Right renal pelvis (tissue), 4 donors: ENCODE measurements around the gene PTCH2. TPM values are rescaled to one million over a fixed set of nuclear protein-coding genes. Genes with fewer than 3 reads are reported as not detected.
A peak's percentile ranks its signal among the peaks of the same experiment; 100 is the strongest.

ENCODE experiments used
- DNase-seq, 4 donors: peaks; one replicate each; pipeline ENCODE4 v3.0.0-alpha.2; 2013; ENCODE audit warnings: low read depth in 4 of 4, low spot score in 3 of 4, missing footprints in 1 of 4
- polyA plus RNA-seq, 4 donors: library from polyadenylated mRNA; unstranded; fragments of 120-200 nt; gene quantifications; one replicate each; pipeline ENCODE4 v1.2.1, GENCODE V29; 2013; ENCODE audit not compliant: insufficient read length in 4 of 4

PTCH2 gene, protein sequence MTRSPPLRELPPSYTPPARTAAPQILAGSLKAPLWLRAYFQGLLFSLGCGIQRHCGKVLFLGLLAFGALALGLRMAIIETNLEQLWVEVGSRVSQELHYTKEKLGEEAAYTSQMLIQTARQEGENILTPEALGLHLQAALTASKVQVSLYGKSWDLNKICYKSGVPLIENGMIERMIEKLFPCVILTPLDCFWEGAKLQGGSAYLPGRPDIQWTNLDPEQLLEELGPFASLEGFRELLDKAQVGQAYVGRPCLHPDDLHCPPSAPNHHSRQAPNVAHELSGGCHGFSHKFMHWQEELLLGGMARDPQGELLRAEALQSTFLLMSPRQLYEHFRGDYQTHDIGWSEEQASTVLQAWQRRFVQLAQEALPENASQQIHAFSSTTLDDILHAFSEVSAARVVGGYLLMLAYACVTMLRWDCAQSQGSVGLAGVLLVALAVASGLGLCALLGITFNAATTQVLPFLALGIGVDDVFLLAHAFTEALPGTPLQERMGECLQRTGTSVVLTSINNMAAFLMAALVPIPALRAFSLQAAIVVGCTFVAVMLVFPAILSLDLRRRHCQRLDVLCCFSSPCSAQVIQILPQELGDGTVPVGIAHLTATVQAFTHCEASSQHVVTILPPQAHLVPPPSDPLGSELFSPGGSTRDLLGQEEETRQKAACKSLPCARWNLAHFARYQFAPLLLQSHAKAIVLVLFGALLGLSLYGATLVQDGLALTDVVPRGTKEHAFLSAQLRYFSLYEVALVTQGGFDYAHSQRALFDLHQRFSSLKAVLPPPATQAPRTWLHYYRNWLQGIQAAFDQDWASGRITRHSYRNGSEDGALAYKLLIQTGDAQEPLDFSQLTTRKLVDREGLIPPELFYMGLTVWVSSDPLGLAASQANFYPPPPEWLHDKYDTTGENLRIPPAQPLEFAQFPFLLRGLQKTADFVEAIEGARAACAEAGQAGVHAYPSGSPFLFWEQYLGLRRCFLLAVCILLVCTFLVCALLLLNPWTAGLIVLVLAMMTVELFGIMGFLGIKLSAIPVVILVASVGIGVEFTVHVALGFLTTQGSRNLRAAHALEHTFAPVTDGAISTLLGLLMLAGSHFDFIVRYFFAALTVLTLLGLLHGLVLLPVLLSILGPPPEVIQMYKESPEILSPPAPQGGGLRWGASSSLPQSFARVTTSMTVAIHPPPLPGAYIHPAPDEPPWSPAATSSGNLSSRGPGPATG
- 1 to 10 TPM; 4.5 to 6.2 (median 5.0) TPM for polyA plus RNA-seq

DNA sequence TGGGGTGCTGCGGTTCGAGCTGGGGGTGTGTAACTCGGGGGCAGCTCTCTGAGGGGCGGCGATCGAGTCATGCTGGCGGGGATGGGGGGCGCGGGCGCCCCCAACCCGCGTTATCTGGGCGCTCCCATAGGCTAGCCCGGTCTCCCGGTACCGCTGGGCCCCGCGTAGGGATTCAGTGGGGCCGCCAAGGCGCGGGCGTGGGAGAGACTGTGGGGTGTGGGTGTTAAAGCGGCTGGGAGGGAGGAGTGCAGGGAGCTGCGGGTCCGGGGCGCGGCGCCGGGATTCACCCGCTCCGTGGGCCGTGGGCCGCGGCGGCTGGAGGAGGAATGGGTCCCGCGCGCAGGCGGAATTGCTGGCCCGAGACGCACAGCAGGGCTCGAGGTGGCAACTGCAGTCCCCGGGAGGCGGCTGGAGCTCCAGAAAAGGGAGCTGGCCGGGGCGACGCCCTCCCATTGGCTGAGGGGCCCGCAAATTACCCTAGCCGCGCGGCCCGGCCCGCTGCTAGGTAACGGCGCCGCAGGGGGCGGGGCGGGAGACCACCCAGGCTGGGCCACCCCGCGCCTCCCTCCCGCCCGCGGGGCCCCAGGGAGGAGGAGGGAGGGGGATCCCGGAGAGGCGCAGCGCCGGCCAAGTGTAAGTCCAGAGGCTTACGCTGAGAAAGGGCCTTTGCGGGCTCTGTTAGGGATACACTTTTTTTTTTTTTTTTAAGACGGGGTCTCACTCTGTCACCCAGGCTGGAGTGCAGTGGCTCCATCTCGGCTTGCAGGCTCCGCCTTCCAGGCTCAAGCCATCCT lies at the start of gene PTCH2:
Gene PTCH2 (minus strand): TSS at position 392 of the 794 bp plus-strand sequence. CDS start 321 bp downstream, at position 71.
- DNase-seq: peak; percentile 77 to 84 (median 81)

DNA sequence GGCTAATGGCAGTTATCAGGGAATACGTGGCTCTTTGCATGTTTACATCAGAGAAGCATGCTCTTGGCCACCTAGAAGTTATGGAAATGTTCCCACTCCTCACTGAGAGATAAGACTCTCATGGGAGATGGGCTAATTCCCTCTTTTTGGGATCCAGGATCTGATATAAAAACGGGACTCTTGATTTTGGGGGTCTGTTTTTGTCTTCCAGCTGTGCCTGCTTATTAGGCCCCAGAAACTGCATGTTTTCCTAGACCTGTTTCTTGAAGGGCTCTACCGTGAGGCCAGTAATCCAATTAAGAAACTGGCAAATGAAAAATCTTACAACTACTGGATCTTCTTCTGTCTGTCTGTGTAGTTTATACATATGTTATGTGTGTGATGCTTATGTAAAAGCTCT lies 47.0 kb upstream of the PTCH2 start:
- DNase-seq: no peak

DNA sequence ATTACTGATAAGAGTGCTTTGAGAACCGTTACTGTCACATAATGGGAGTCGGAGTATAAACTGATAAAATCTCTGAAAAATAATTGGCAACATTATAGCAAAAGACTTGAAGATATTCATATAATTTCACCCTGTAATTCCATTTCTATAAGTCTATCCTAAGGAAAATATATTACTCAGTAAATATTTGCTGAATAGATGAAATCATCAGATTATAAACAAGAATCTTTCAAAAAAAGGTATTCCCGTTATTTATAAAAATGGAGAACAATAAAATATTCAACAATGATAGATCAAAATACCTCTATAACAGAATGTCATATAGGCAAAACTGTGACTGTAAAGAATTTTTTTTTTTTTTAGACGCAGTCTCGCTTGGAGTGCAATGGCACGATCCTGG lies 42.4 kb upstream of the PTCH2 start:
- no peak for DNase-seq

DNA sequence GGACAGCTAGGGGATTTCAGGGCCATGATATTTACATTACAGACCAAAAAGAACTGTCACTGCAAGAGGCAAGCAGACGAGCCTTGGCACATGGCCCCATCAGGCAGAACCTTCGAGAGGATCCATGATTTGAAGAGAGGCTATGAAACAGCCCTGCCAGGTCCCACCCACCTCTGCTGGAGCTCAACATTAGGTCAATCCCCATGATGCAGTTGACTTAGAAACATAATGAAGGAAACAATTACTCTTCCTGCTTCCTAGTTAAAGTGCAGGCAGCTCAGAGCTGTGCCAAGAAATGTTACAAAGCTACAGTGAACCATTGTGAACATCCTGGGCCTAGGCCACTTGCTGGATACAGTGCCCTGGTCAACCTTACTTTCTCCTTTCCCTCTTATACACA lies 41.7 kb upstream of the PTCH2 start:
- no peak for DNase-seq

DNA sequence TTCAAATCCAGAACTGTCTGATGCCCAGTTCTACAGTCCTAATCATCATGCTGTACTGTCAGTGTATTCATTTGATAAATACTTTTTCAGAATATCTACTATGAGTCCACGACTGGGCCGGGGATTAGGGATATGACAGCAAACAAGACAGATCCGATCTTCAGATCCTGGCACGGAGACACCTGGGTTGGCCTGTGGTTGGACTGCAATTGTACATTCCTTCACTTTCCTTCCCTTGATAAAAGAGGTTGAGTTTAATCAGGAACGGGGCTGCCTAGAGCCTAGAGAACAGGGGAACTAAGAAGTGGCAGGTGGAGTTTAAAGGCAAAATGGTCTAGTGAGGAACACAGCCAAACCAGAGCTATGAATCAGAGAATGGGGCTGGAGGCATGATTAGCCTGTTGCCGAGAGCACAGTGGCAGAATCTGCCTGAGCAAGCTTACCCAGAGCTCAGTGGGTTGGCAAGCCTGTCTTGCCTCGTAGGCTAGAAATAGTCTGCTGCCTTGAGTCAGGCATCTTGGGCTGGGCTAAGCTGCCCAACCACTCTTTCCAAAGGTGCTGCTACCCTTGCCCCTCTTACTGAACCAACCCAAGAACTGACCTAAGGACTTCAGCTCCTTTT lies 38.1 kb upstream of the PTCH2 start:
- no peak for DNase-seq

DNA sequence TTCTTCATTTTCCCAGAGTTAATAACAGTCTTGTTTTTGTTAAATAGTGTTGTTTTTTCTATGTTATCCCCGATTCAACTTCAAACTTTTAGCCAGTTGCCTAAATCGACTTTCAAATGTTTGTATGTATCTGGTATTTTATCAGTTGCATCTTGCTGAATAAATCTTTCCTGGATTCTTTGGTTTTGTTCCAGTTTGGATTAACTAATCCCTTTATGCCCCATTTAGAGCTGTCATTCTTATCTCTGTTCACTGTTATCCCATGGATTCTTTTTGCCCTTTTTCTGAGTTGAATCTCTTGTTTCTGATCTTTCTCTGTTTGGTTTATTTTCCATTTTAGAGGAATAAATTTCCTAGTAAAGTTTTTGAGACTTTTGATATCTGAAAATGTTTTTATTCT lies 31.1 kb upstream of the PTCH2 start:
- DNase-seq: no peak

DNA sequence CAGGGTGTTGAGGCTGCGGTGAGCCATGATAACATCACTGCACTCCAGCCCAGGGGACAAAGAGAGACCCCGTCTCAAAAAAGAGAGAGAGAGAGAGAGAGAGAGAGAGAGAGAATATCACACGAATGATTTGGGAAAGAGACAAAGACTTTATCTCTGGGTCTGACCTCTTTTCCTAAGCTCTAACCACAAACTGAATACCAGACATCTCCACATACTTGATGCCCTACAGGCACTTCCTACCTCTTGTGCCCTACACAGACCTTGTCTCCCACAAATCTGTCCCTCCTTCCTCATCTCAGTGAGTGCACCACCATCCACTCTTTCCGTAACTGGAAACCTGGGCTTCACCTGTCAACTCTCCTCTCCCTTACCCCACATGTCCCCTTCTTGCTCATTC lies 27.0 kb upstream of the PTCH2 start:
- no peak for DNase-seq

DNA sequence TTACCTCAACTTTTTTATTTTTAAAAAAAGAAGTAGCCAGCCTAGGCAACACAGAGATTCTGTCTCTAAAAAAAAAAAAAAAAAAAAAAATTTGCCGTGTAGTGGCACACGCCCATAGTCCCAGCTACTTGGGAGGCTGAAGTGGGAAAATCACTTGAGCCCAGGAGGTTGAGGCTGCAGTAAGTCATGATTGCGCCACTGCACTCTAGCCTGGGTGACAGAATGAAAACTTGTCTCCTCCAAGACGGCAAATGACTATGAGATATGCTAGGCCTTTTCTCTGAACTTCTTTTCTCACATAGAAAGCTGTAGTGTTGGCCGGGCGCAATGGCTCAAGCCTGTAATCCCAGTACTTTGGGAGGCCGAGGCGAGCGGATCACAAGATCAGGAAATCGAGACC lies 24.7 kb upstream of the PTCH2 start:
- no peak for DNase-seq

DNA sequence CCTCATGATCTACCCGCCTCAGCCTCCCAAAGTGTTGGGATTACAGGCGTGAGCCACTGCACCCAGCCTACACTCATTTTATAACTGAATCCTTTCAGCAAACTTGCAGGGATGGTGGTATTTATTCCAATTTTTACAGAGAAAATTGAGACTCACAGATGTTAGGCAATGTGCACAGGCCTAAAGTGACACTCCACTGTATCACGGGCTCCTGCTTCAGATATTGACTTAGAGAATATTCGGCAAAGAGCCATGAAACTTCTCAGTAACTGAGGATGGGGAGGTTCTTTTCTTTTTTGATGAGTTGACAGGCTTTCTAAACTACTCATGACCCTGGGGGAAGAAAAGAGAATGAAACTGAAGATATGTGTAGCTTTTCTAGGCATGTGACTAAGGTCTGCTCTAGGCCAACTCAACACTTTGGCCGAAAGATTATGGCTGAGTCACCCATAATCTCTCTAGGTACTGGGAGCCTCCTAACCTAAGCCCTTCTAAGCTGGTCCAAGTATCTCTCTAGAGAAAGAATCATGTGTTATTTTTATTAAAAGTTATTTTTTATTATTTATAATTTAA lies 19.9 kb upstream of the PTCH2 start:
- no peak for DNase-seq

DNA sequence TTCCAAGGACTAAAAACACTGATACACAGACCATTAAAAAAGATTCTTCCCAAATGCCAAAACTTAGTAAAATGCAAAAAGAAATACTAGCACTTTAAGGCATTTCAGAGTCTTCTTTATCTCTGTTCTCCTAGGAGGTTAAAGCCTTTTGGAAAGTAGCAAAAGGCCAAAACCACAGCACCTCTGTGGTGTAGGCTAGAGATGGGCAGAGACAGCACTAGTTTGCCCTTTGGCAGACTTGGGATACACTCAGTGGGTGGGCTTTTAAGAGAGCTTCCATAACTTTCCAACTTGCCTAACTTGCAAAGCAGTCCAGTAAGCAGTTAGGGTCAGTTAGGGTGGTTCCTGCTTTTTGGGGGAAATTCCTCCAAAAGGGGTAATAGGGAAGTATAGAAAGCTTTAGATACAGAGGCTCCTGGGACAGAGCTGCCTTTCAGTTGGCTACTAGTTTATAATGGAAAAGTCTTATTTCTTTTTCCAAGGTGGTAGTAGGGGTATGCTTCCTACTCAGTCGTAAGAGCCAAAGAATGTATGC lies 17.9 kb upstream of the PTCH2 start:
- DNase-seq: no peak

DNA sequence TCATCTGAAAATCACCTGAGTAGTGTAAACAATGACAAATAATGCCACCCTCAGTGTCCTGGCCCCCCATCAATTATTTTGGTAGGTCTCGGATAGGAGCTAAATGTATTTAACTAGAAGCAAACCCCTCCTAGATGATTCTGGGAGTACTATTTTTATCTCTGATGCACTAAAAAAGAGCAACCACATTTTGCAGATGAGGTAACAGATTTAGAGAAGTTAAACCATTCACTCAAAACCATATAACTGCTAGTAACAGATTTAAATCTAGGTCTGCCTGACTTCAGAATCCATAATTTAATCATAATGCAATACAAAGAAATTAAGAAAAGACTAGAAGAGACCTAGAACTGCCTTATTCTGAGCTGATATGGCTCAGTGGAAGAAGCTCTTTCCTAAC lies 17.3 kb upstream of the PTCH2 start:
- DNase-seq: no peak

DNA sequence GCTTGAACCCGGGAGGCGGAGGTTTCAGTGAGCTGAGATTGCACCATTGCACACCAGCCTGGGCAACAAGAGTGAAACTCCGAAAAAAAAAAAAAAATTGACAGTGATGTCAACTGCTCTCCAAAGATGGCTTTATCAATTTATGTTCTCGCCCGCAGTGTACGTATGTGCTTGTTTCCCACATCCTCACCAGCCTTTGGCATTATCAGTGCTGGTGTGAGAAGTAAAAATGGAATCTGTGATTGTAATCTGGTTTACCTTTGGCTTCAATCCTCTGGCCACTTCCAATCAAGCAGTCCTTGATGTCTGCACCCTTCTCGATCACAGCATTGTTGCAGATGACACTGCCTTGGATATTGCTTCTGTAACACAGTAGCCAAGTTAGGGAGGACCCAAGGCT lies 14.4 kb upstream of the PTCH2 start:
- no peak for DNase-seq

DNA sequence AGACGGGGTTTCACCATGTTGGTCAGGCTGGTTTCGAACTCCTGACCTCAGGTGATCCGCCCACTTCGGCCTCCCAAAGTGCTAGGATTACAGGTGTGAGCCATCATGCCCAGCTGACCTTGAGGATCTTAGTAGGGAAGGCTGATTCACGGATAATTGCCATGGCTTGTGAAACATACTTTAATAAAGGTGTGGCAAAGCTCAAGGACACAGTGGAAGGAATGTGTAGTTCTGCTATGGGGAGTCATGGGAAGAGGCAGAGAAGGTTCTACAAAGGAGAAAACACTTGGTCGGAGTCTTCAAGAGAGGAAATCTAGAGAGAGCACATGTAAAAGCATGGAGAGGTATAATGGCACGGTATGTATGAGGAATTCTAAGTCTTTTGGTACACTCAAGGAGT lies 12.7 kb upstream of the PTCH2 start:
- DNase-seq: no peak

DNA sequence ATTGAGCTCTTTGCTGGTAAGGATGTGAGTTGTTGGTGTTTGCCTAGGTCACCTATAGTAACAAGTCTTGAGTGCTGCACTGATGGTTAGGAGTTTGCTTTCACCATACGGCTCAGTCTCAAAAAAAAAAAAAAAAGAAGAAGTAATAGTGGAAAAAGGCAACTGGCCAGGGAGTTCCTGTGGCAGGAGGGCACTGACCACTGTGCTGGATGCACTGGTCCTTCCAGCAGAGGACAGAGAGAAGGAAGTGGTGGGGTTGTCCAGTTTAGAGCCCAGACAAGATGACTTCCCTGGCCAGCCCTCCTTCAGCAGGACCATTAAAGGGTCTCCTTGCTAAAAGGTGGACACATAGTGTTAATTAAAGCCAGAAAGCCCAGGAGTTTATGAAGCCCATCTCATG lies 11.9 kb upstream of the PTCH2 start:
- no peak for DNase-seq

DNA sequence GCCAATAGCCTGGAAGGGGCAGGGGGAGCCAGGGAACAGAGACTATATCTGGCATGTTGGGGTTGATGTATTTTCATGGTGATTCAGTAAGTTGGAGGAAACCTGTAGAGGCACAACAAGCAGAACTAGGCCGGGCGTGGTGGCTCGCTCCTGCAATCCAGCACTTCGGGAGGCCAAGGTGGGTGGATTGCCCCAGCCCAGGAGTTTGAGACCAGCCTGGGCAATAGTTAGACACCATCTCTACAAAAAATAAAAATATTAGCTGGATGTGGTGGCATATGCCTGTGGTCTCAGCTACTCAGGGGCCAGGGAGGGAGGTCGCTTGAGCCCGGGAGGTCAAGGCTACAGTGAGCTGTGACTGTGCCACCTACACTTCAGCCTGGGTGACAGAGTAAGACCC lies 10.1 kb upstream of the PTCH2 start:
- DNase-seq: no peak

DNA sequence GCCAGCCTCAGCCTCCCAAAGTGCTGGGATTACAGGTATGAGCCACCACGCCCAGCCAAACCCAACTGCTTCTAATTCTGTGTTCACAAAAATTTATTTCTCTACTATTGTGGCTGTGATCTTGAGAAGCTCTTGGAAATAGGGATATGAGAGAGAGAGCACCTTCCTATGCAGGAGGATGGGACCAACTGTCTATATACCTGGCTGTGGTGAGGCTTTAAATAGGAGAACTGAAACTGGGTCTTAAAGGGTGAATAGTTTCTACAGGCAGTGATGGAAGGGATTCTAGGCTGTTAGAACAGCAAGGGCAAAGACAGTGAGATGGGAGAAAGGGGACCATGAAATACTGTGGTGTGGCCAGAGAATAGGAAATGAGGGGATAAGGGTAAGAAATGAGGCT lies 8.3 kb upstream of the PTCH2 start:
- no peak for DNase-seq

DNA sequence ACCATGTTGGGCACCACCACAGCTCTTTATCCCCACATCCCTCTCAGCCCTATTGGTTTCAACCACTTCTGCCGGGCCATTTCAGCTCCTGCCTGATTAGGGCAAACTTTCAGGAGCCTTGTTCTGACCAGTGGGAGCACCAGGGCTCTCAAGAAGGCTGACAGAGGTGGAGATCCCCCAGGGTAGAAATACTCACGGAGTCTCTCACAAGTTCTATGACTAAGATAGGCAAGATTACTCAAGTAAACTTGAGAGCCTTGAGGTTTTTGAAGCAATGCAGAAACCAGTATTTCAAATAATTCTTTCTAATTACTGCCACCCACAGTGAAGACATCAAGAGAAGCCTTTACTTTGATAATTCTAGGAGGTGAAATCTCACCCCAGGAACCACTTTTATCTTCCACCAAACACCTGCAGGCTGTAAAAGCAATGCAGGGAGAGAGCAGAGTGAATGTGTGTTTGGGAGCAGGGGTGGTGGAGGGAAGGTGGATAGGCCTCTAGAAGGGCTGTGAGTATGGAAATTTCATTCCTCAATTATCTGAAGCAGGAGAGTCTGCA lies 6.6 kb upstream of the PTCH2 start:
- no peak for DNase-seq

DNA sequence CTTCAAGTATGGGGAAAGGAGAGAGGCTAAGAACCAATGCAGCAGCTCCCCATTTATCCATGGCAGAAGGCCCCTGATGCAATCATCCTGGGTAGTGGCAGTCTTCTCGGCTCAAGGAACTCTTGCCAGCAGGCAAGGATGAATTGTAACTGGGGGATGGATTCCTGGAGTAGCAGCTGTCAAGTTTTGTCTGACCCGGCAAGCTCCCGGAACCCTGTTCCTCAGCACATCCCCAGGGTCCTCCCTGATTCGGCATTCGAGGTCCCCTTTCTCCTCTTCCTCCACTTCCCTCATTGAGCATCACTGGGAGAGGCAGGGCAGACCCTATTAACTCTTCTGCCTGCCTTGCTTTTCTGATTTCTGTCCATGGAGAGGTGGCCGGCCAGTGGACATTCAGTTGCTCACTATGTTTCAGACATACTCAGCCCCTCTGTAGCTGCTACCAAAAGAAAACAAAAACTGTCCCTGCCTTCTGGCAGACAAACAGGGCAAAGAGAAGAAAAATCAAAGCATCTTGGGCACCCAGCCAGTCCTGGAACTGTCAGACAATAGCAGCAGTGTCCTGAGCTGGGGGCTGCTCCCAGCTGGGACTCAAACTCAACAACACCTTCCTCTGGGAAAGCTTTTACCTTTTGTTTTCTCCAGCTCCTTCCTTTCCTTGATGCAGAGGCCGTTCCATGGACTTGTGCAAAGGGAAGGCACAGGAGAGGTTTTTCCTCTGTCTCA lies 5.6 kb upstream of the PTCH2 start:
- DNase-seq: no peak
